SU-DHL-6 (cell line): Measurements from ENCODE around the gene ROCK2.

Source experiments
- H2AFZ ChIP-seq: fragments of 200-600 bp; sonication (generic); 2 replicates; pipeline ENCODE4 v1.6.1; 2014; ENCODE audit warnings: low read depth, mild to moderate bottlenecking, moderate library complexity, mixed read lengths, antibody characterized with exemption, low read length; ENCODE audit not compliant: severe bottlenecking
- H3F3A ChIP-seq: fragments of 200-600 bp; shearing (Covaris generic); 2 replicates; pipeline ENCODE4 v1.6.0; 2016; ENCODE audit warnings: antibody characterized with exemption, mild to moderate bottlenecking; ENCODE audit not compliant: insufficient read depth
- H3K27ac ChIP-seq: fragments of 200-600 bp; sonication (generic); 2 replicates; pipeline ENCODE4 v1.5.1; 2016; ENCODE audit warnings: low read depth, mild to moderate bottlenecking, low read length, moderate library complexity, mixed read lengths
- H3K27me3 ChIP-seq: fragments of 200-600 bp; sonication (generic), shearing (Covaris generic); 2 replicates; pipeline ENCODE4 v1.6.0; 2014; ENCODE audit warnings: mild to moderate bottlenecking, low read length
- H3K36me3 ChIP-seq: fragments of 200-600 bp; sonication (generic); 2 replicates; pipeline ENCODE4 v1.6.1; 2014; ENCODE audit warnings: mild to moderate bottlenecking, low read length, mixed read lengths
- H3K4me2 ChIP-seq: fragments of 300-600, 200-600 bp; shearing (Covaris generic), sonication (generic); 2 replicates; pipeline ENCODE4 v1.6.0; 2014; ENCODE audit warnings: low read length, low read depth, mild to moderate bottlenecking; ENCODE audit not compliant: poor library complexity, severe bottlenecking
- H3K4me3 ChIP-seq: fragments of 200-600 bp; sonication (generic); 2 replicates; pipeline ENCODE4 v1.5.1; 2014; ENCODE audit warnings: antibody characterized with exemption, low read length, mild to moderate bottlenecking, mixed read lengths; ENCODE audit not compliant: insufficient read depth, poor library complexity, severe bottlenecking
- H3K79me2 ChIP-seq: fragments of 200-600 bp; sonication (generic); 2 replicates; pipeline ENCODE4 v1.6.1; 2014; ENCODE audit warnings: mild to moderate bottlenecking, low read length, moderate library complexity; ENCODE audit not compliant: insufficient read depth
- H3K9ac ChIP-seq: fragments of 200-600 bp; sonication (generic); 2 replicates; pipeline ENCODE4 v1.7.0; 2014; ENCODE audit warnings: mild to moderate bottlenecking, low read length
- H3K9me2 ChIP-seq: fragments of 200-600 bp; sonication (generic); replicated peaks from 2 replicates; pipeline ENCODE4 v1.6.1; 2014; ENCODE audit warnings: low read length; ENCODE audit not compliant: insufficient read depth
- H3K9me3 ChIP-seq: fragments of 200-600 bp; sonication (generic); 2 replicates; pipeline ENCODE4 v1.6.1; 2014; ENCODE audit warnings: low read length, mixed read lengths; ENCODE audit not compliant: insufficient read depth
- H4K20me1 ChIP-seq: fragments of 200-600 bp; sonication (generic); 2 replicates; pipeline ENCODE4 v1.6.1; 2014; ENCODE audit warnings: low read depth, mild to moderate bottlenecking, antibody characterized with exemption, low read length, moderate library complexity, mixed read lengths
- CTCF ChIP-seq: fragments of 200-600 bp; sonication (generic); IDR thresholded peaks from one replicate; pipeline ENCODE4 v1.5.1; 2017; ENCODE audit warnings: antibody characterized with exemption, mild to moderate bottlenecking, low read length, moderate library complexity; ENCODE audit not compliant: insufficient read depth, poor library complexity, severe bottlenecking
- EZH2phosphoT487 ChIP-seq: fragments of 200-600 bp; sonication (generic), shearing (Covaris generic); conservative IDR thresholded peaks from 2 replicates; pipeline ENCODE4 v1.6.1; 2018; ENCODE audit warnings: mild to moderate bottlenecking, antibody characterized with exemption, low read length, moderate library complexity, mixed read lengths

ROCK2 gene

DNA sequence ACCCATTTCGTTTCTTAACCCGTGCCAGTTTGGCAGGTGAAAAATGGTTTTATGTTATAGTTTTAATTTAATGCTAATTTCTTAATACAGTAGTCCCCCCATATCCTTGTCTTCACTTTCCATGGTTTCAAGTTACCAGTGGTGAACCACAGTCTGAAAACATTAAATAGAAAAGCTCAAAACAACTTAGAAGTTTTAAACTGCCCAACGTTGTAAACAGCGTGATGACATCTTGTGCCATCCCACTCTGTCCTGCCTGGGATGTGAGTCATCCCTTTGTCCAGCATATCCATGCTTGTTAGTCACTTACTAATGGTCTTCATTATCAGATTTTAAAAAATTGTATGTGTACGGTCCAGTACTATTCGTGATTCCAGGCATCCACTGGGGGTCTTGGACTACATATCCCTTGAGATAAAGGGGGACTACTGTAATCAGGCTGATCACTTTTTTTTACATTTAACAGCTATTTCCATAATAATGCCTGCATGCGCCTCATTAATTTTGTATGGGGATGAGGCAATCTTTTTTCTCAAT is 157.3 kb downstream of the ROCK2 start:
- no peak overlapping the region for H3K9ac ChIP-seq
- no peak overlapping the region for H3K27ac ChIP-seq
- no peaks in the 10 kb centered on the region for H3K9me3 ChIP-seq
- no peak overlapping the region for H3K4me3 ChIP-seq
- H3K79me2 ChIP-seq: no peaks in the 10 kb centered on the region
- H3K4me2 ChIP-seq: no peak overlapping the region
- H3K9me2 ChIP-seq: no peaks in the 10 kb centered on the region
- H3F3A ChIP-seq: no peaks in the 10 kb centered on the region
- H2AFZ ChIP-seq: no peak overlapping the region
- H4K20me1 ChIP-seq: no peaks in the 10 kb centered on the region
- H3K27me3 ChIP-seq: no peaks in the 10 kb centered on the region
- no peak for TF ChIP-seq CTCF
- TF ChIP-seq EZH2phosphoT487: no peak
- H3K36me3 ChIP-seq: peaks cover 28% of the 10 kb centered on the region

GRCh38 chr2:11186145-11186544 is 158.3 kb downstream of the ROCK2 start:
- Histone ChIP-seq H3K9me3 (no peaks in the 10 kb centered on the region), H4K20me1 (no peaks in the 10 kb centered on the region), H3K79me2 (no peaks in the 10 kb centered on the region), H3K9me2 (no peaks in the 10 kb centered on the region), H2AFZ (no peak overlapping the region), H3K4me2 (no peak overlapping the region), H3F3A (no peaks in the 10 kb centered on the region), H3K36me3 (peaks cover 23% of the 10 kb centered on the region), H3K27me3 (no peaks in the 10 kb centered on the region), H3K27ac (no peak overlapping the region), H3K4me3 (no peak overlapping the region), H3K9ac (no peak overlapping the region)
- TF ChIP-seq CTCF: no peak
- no peak for TF ChIP-seq EZH2phosphoT487

GRCh38 chr2:11182951-11183350 is 161.5 kb downstream of the ROCK2 start:
- Histone ChIP-seq H3K27ac (no peak overlapping the region), H3K4me3 (no peak overlapping the region), H3K27me3 (no peaks in the 10 kb centered on the region), H3F3A (no peaks in the 10 kb centered on the region), H3K9ac (no peak overlapping the region), H3K9me2 (no peaks in the 10 kb centered on the region), H4K20me1 (no peaks in the 10 kb centered on the region), H3K4me2 (no peak overlapping the region), H3K36me3 (peaks cover 8% of the 10 kb centered on the region), H3K79me2 (no peaks in the 10 kb centered on the region), H3K9me3 (no peaks in the 10 kb centered on the region), H2AFZ (no peak overlapping the region)
- TF ChIP-seq CTCF (no peak), EZH2phosphoT487 (no peak)
